ENCODE results near the gene USP2.

The USP2 gene

DNA sequence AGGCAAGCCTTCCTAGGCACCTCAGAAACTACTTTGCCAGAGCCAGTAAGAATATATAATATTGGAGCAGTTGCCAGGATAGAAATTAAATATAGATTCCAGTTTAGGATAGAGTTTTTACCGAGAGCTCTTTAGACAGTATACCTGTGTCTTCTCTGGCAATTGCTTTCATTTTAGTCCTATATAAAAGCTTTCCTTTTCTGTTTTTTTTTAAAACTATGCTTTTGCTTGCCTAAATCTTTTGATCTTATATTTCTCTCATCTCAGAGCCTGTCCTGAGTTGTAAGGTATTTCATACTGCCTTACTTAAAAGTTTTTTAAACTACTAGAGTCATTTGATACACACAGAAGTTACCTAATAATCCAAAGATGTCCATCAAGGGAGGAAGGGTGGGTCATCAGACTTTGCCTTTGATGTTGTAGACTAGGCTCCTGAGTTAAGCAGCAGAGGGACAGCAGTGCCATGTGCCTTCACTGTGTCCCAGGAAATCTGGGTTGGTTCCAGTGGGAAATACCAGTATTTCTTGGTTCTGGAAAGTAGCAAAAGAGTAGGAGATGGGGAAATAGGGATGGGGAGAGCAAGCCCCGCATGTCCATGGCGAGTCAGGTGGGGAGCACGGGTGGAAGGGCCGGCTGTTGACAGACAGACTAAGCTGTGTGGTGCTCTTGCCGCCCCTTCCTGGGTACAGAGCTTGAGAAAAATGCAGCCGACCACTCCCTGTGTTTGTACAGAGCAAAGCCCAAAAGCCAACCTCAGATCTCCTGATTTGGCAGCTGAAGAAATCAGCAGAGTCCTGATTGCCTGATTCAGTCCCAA is 75.7 kb downstream of the USP2 start:
- in situ Hi-C loops (cut with MboI; ENCODE audit: low pct_unique_long_range_greater_than_20kb, low sequenced_read_pairs, unreplicated experiment): no loop called here
- no peak for TF ChIP-seq CTCF (IDR thresholded peaks at IDR 0.05; ENCODE audit: extremely low read depth, insufficient read depth, missing control alignments)
- DNase-seq (ENCODE audit: low spot score): no peak

Data from GM13977 (cell line).